NCI-H748 (cell line): Measurements from ENCODE around the gene ZNF687.
"Not testable (repeated sequence)": the region's sequence is repeated elsewhere in the genome, so short reads cannot be mapped to it uniquely, and the experiment has no call there.

Source experiments
- DNase-seq: peaks from one replicate; lab custom pipeline; 2025; ENCODE audit not compliant: unreplicated experiment; lab: John Stamatoyannopoulos, UW

Gene ZNF687

GRCh38 chr1:151281969-151282882, at the start of gene ZNF687:
Gene ZNF687, plus strand, starts transcription at chr1:151282299. Its CDS starts 3,993 bp downstream, at chr1:151286292.
- peak; percentile 100 for DNase-seq

DNA sequence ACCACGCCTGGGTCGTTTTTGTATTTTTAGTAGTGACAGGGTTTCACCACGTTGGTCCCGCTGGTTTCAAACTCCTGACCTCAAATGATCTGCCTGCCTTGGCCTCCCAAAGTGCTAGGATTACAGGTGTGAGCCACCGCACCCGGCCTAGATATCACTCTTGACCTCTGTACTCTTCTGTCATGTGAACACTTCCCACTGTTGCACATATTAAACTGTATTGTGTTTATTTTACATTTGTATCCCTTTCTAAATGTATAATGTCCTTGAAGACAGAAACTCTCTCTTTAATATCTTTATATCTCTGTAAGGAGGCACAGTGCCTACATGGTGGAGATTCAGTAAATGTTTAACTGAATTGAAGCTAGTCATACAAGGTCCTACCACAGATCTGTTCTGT, 46.9 kb upstream of the ZNF687 start:
- no peak for DNase-seq

DNA sequence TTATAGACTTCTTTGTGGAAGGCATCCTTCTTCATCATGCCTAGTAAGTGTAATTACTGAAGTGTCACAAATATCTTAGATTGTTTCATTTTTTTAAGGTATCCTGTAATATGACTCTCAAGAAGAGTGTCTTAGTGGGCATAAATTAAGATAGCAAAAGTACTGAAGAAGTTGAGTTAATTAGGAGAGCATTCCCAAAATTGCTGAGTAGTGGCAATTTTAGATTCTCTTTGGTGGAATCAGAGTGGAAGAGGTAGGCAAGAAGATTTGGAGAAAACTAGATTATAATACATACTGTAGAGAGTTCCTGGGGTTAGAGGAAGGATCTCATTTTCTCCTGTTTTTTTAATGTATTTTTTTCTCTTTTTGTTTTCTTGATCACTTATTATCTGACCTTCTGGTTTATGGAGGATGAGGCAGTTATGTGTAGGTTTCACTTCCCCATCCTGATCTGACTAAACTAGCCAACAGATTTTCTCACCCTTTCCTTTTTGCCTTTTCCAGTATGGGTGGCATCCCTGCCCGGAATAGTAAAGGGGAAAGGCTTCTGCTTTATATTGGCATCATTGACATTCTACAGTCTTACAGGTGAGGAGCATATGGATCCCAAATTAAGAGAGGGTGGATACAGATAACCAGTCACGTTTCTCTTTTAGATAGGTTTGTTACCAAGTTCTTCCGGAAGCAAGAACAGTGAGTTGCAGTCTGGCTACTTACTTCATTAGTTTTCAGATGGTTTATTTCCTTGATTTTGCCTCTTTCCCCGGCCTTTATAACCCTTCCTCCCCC, 44.2 kb upstream of the ZNF687 start:
- no peak for DNase-seq

DNA sequence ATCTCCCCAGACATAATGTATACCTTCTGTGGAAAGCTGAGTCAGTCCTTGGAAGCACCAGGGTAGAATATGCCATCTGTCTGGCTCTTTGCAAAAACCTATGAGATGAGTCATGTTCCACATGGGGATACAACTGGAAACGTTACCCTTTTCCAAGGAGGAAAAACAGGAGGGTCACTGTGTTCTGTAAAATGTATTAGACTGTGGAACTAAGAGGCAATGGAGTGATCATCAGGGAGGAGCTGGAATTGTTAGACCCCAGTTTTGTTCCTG, 43.7 kb upstream of the ZNF687 start:
- no peak for DNase-seq

DNA sequence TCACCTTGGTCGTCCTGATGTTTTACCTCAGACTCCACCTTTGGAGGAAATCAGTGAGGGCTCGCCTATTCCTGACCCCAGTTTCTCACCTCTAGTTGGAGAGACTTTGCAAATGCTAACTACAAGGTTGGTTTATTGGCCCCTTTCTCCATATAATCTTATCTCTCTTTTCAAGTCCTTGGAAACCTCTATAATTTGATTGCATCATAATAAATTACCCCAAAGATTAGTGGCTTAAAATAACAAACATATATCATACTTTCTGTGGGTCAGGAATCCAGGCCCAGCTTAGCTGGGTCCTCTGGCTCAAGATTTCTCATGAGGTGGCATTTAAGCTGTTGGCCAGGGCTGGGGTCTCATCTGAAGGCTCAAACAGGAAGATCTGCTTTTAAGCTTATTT, 39.7 kb upstream of the ZNF687 start:
- DNase-seq, result no peak

GRCh38 chr1:151243683-151244216, 38.3 kb upstream of the ZNF687 start:
- DNase-seq, result no peak

- DNase-seq, result no peak
These were observed 35.3 kb upstream of the ZNF687 start for GRCh38 chr1:151246786-151247185.

GRCh38 chr1:151251656-151252470, 30.2 kb upstream of the ZNF687 start:
- DNase-seq, result peak; percentile 84

DNA sequence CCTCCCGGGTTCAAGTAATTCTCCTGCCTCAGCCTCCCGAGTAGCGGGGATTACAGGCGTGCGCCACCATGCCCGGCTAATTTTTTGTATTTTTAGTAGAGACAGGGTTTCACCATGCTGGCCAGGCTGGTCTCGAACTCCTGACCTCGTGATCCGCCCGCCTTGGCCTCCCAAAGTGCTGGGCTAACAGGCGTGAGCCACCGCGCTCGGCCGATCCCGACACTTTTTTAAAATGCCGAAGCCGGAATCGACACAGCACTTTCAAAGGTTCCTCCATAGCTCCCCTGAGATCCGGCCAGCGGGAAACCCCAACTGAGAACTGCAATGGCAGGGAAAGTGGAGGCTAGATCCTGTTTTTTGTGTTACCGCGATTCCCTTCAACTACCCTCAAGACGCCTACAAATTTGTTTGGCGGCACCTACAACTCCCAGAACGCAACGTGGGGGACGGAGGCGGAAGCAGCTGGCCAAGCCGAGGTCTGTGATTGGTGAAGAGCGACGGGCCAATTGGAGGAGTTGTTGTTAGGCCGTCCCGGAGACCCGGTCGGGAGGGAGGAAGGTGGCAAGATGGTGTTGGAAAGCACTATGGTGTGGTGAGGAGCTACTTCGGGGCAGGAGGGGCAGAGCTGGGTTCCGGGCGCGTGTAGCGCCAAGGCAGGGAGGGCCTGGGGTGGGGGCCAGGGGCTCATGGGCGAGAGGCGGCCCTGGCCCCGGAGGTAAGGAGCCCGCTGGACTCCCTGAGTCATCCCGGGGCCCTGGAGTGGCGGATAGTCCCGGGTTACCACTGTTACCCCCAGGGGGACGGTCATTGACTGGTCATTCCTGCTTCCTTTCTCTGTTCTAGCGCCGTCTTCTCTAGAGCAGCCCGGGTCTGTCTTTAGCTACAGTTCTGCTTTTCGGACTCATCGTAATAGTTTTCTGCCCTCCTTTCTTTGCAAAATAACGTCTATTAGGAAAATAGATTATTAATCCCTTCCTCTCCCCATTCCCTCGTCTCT, 27.6 kb upstream of the ZNF687 start, which contains the start of gene PSMD4:
Gene PSMD4, plus strand, starts transcription at position 518 of the 997 bp plus-strand sequence. Its CDS starts 49 bp downstream, at position 567.
- peak; percentile 97 for DNase-seq

- DNase-seq, result no peak
These were observed 26.7 kb upstream of the ZNF687 start for GRCh38 chr1:151255381-151255780.

DNA sequence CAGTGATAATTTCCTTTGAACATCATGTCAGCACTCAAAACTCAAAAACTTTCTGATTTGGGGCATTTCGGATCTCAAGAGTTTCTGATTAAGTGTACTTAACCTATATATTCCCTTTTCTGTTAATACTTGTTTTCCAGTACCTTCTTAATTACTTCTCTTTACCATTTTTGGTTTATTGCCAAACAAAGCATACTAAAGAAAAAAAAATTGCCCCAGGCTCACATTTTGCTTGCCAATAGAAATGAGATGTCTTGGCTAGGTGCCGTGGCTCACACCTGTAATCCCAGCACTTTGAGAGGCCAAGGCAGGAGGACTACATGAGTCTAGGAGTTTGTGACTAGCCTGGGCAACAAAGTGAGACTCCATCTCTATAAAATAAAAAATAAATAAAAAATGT, 22.7 kb upstream of the ZNF687 start:
- DNase-seq, result no peak

DNA sequence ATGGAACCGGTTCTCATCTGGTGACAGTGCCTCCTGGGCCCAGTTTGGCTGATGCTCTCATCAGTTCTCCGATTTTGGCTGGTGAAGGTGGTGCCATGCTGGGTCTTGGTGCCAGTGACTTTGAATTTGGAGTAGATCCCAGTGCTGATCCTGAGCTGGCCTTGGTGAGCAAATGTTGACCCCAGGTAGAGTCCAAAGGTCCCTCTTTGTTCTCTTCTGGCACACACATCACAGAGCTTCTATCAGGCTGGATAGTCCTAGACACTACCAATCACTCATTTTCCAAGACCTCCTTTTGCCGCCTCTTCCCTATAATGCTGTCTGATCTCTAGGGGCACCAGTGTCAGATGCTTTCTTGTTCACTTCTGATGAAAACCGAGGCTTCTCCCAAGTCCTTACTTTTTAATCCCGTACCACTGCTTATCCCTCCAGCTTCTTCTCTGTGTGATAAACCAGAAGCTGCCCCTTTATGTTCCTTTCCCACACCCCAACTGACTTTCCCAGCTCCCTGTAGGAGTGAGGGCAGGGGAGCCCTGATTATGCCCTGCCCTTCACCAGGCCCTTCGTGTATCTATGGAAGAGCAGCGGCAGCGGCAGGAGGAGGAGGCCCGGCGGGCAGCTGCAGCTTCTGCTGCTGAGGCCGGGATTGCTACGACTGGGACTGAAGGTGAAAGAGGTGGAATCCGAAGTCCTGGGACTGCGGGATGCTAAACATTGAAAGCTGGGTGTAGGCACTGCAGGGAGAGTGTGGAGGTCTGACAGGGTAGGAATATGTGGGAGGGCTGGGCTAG, 16.5 kb upstream of the ZNF687 start:
- no peak for DNase-seq

- DNase-seq, result no peak
These were observed 15.8 kb upstream of the ZNF687 start for GRCh38 chr1:151266315-151266714.

- no peak for DNase-seq
These were observed 15.3 kb upstream of the ZNF687 start for GRCh38 chr1:151266821-151267220.

GRCh38 chr1:151267760-151268159, 14.3 kb upstream of the ZNF687 start:
- no peak for DNase-seq

DNA sequence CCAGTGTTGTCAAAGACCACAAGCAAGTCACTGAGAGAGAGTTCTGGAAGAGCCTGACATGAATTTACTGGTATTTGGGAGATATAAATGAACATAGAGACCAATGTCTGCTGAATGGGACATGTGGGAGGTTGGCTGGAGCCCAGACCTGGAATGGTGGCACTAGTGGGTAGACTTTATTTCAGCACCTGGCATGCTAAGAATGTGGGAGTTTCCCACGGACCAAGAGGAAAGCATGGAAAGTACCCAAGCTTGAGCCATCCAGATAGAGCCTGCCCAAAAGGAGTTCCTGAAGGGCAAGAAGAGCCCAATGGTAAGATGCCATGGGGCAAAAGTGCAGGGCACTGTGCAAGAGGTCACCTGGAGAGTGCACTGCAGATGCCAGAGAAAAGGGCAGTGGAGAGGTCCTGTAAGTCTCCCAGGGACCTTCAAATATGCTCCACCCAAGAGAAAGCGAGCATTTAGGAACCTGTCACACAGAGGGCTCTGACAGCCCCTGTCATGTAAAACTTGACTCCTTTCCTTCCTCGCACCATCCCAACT, 8.1 kb upstream of the ZNF687 start:
- DNase-seq, result no peak

DNA sequence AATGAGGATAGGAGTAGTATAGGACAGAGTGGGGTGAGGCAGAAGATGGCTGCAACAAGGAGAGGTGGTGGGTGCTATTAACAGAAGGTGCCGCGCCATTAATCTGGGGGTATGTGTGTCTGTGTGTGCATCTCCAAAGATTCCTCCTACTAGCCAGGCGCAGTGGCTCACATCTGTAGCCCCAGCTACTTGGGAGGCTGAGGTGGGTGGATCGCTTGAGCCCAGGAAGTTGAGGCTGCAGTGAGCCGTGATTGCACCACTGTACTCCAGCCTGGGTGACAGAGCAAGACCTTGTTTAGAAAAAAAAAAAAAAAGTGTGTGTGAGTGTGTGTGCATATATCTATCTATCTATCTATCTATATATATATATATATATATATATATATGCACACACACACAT, 6.8 kb upstream of the ZNF687 start:
- not testable (repeated sequence) for DNase-seq

DNA sequence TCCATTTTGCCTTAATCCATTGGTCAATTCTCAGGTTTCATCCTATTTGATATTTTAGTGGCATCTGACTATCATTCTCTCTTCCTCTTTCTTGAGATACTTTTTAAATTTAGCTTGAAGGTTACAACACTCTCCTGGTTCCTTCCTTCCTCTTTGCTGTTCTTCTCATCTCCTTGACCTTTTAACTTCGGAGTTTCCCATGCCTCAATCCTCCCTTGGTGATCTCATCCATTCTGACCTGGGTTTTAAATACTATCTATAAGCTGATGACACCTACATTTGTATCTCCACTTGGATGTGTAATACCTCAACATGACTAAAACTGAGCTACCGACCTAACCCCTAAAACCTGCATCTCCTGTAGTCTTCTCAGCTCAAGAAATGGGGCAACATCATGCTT, 4.8 kb upstream of the ZNF687 start:
- DNase-seq, result no peak
